ENCODE results near the gene ABHD17A.

ABHD17A gene

GRCh38 chr19:1864480-1865171 is 20.7 kb downstream of the ABHD17A start:
- no peak for DNase-seq (ENCODE audit: low spot score)

GRCh38 chr19:1863638-1864479 is 21.4 kb downstream of the ABHD17A start:
- DNase-seq (ENCODE audit: low spot score), result peak; percentile 88

- no peak for DNase-seq (ENCODE audit: low spot score)
These were observed 22.0 kb downstream of the ABHD17A start, which contains the start of gene KLF16 for GRCh38 chr19:1863328-1863637. Gene KLF16 (minus strand): TSS chr19:1863579. CDS start chr19:1863497, 82 bp downstream.

GRCh38 chr19:1862424-1863327 is 22.6 kb downstream of the ABHD17A start:
- no peak for DNase-seq (ENCODE audit: low spot score)

- no peak for DNase-seq (ENCODE audit: low spot score)
These were observed 23.2 kb downstream of the ABHD17A start for GRCh38 chr19:1862068-1862423.

GRCh38 chr19:1861599-1862031 is 23.7 kb downstream of the ABHD17A start:
- no peak for DNase-seq (ENCODE audit: low spot score)

GRCh38 chr19:1860821-1861598 is 24.3 kb downstream of the ABHD17A start:
- DNase-seq (ENCODE audit: low spot score), result no peak

- no peak for DNase-seq (ENCODE audit: low spot score)
These were observed 25.1 kb downstream of the ABHD17A start for GRCh38 chr19:1860042-1860775.

- no peak for DNase-seq (ENCODE audit: low spot score)
These were observed 25.9 kb downstream of the ABHD17A start for GRCh38 chr19:1859331-1859781.

- no peak for DNase-seq (ENCODE audit: low spot score)
These were observed 26.7 kb downstream of the ABHD17A start for GRCh38 chr19:1858412-1859081.

- DNase-seq (ENCODE audit: low spot score), result no peak
These were observed 27.5 kb downstream of the ABHD17A start for GRCh38 chr19:1857648-1858326.

GRCh38 chr19:1856698-1857603 is 28.3 kb downstream of the ABHD17A start:
- DNase-seq (ENCODE audit: low spot score), result no peak

- no peak for DNase-seq (ENCODE audit: low spot score)
These were observed 29.0 kb downstream of the ABHD17A start for GRCh38 chr19:1856345-1856697.

- no peak for DNase-seq (ENCODE audit: low spot score)
These were observed 29.5 kb downstream of the ABHD17A start for GRCh38 chr19:1855828-1856255.

GRCh38 chr19:1855040-1855827 is 30.1 kb downstream of the ABHD17A start:
- no peak for DNase-seq (ENCODE audit: low spot score)

- DNase-seq (ENCODE audit: low spot score), result no peak
These were observed 30.7 kb downstream of the ABHD17A start for GRCh38 chr19:1854542-1855039.

- no peak for DNase-seq (ENCODE audit: low spot score)
These were observed 31.2 kb downstream of the ABHD17A start for GRCh38 chr19:1854039-1854541.
